Mammary epithelial cell (primary cell): ENCODE measurements around the gene OR4D2.

ENCODE experiments used
- EZH2 ChIP-seq: IDR thresholded peaks from 2 replicates; pipeline ENCODE4 v1.6.1; 2012; ENCODE audit warnings: low read length, inconsistent platforms, borderline replicate concordance
- TF ChIP-seq, protein P1 (sequence below), 2 donors: IDR thresholded peaks in 1 of 2; conservative IDR thresholded peaks in 1 of 2; 2 replicates each; pipeline ENCODE4 v1.5.1; 2011 to 2012; ENCODE audit warnings: inconsistent platforms in 2 of 2, low read length in 2 of 2, mild to moderate bottlenecking in 2 of 2, control low read depth in 1 of 2, low read depth in 1 of 2; ENCODE audit not compliant: insufficient read depth in 1 of 2; ENCODE audit errors: extremely low read depth in 1 of 2

DNA sequence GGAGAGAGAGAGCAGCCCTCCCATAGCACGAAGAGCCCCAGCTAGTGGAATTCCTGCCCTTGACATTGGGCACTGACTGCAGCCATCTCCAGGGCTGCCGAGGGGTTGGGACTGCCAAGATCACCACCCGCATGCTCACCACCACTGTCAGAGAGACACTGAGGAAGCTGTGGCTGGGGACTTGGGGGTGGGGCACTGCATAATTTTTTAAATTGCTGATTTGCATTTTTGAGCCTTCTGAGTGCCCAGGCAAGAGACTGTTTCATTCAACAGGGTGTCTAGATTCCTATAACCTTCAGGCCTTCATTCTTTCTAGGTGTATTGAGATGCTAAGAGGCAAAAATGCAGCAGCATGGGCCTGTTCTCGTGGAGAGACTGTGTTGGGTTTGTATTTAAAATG lies 16.7 kb downstream of the OR4D2 start:
- TF ChIP-seq, protein P1, sequence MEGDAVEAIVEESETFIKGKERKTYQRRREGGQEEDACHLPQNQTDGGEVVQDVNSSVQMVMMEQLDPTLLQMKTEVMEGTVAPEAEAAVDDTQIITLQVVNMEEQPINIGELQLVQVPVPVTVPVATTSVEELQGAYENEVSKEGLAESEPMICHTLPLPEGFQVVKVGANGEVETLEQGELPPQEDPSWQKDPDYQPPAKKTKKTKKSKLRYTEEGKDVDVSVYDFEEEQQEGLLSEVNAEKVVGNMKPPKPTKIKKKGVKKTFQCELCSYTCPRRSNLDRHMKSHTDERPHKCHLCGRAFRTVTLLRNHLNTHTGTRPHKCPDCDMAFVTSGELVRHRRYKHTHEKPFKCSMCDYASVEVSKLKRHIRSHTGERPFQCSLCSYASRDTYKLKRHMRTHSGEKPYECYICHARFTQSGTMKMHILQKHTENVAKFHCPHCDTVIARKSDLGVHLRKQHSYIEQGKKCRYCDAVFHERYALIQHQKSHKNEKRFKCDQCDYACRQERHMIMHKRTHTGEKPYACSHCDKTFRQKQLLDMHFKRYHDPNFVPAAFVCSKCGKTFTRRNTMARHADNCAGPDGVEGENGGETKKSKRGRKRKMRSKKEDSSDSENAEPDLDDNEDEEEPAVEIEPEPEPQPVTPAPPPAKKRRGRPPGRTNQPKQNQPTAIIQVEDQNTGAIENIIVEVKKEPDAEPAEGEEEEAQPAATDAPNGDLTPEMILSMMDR (conservative IDR thresholded peaks at IDR 0.05 in 1 of 2, IDR thresholded peaks at IDR 0.05 in 1 of 2; ENCODE audit: extremely low read depth in 1 of 2, insufficient read depth in 1 of 2, low read depth in 1 of 2, low read length in 2 of 2): no peak
- no peak for TF ChIP-seq EZH2
